DND-41 (cell line): ENCODE data around the gene TAB2.

Experiments used
- ATAC-seq: fragments of 200-7000 bp; cut with Tn5 transposase; 3 replicates; pipeline ENCODE4 v1.9.1; 2021; ENCODE audit warnings: low read depth; ENCODE audit not compliant: insufficient read depth
- DNase-seq: peaks from one replicate; pipeline ENCODE4 v3.0.0-alpha.2; 2020
- H2AFZ ChIP-seq: 2 replicates; pipeline ENCODE4 v1.6.0; 2012; ENCODE audit warnings: low read depth, low read length
- H3K27ac ChIP-seq: 2 replicates; pipeline ENCODE4 v1.5.1; 2012; ENCODE audit warnings: low read length, inconsistent platforms
- H3K27me3 ChIP-seq: fragments of 200-600 bp; sonication (generic); 2 replicates; pipeline ENCODE4 v1.6.0; 2012; ENCODE audit warnings: low read length, mild to moderate bottlenecking, inconsistent platforms; ENCODE audit not compliant: insufficient read depth, poor library complexity
- H3K36me3 ChIP-seq: 2 replicates; pipeline ENCODE4 v1.5.1; 2012; ENCODE audit warnings: low read length, inconsistent platforms; ENCODE audit not compliant: insufficient read depth
- H3K4me1 ChIP-seq: 2 replicates; pipeline ENCODE4 v1.5.1; 2012; ENCODE audit warnings: mild to moderate bottlenecking, low read length; ENCODE audit not compliant: insufficient read depth
- H3K4me2 ChIP-seq: 2 replicates; pipeline ENCODE4 v1.6.0; 2012; ENCODE audit warnings: mild to moderate bottlenecking, moderate library complexity, low read length, inconsistent platforms; ENCODE audit not compliant: insufficient read depth
- H3K4me3 ChIP-seq, 2 experiments: fragments of 200-600 bp in 1 of 2; shearing (Covaris generic) in 1 of 2; 2 replicates each; pipeline ENCODE4 v1.5.1; 2012 to 2016; ENCODE audit warnings: inconsistent platforms in 2 of 2, low read length in 2 of 2, mild to moderate bottlenecking in 2 of 2, low read depth in 1 of 2, moderate library complexity in 1 of 2
- H3K79me2 ChIP-seq: 2 replicates; pipeline ENCODE4 v1.6.0; 2012; ENCODE audit warnings: low read length, inconsistent platforms; ENCODE audit not compliant: insufficient read depth
- H3K9ac ChIP-seq: 2 replicates; pipeline ENCODE4 v1.6.0; 2012; ENCODE audit warnings: low read depth, mild to moderate bottlenecking, inconsistent platforms, low read length, moderate library complexity
- H3K9me3 ChIP-seq: 2 replicates; pipeline ENCODE4 v1.5.1; 2012; ENCODE audit warnings: low read length, moderate library complexity, mild to moderate bottlenecking, inconsistent platforms; ENCODE audit not compliant: insufficient read depth, severe bottlenecking
- H4K20me1 ChIP-seq: 2 replicates; pipeline ENCODE4 v1.6.0; 2012; ENCODE audit warnings: low read length; ENCODE audit not compliant: insufficient read depth
- CTCF ChIP-seq: IDR thresholded peaks from 2 replicates; pipeline ENCODE4 v1.5.1; 2012; ENCODE audit warnings: borderline replicate concordance, low read length, moderate library complexity, mild to moderate bottlenecking; ENCODE audit not compliant: poor library complexity, severe bottlenecking; ENCODE audit errors: extremely low read depth
- EZH2 ChIP-seq: IDR thresholded peaks from 3 replicates; pipeline ENCODE4 v1.6.1; 2012; ENCODE audit warnings: borderline replicate concordance, low read depth, mild to moderate bottlenecking, moderate library complexity, low read length, inconsistent platforms; ENCODE audit not compliant: severe bottlenecking

Gene TAB2

GRCh38 chr6:149332602-149333265 lies 15.2 kb downstream of the TAB2 start:
- Histone ChIP-seq H3K4me1 (peaks cover 57% of the 10 kb centered on the region), H3K27ac (no peak overlapping the region)

GRCh38 chr6:149333266-149333620 lies 15.7 kb downstream of the TAB2 start:
- Histone ChIP-seq H3K4me3 (no peak overlapping the region), H3K9ac (no peak overlapping the region), H3K4me1 (peaks cover 54% of the 10 kb centered on the region), H3K36me3 (no peaks in the 10 kb centered on the region), H3K27ac (no peak overlapping the region), H3K4me2 (no peak overlapping the region), H4K20me1 (peaks cover 89% of the 10 kb centered on the region), H3K27me3 (no peaks in the 10 kb centered on the region), H3K79me2 (peaks cover 100% of the 10 kb centered on the region), H3K9me3 (no peaks in the 10 kb centered on the region), H2AFZ (no peak overlapping the region)
- ATAC-seq, result no peak
- TF ChIP-seq CTCF (no peak), EZH2 (no peak)
- DNase-seq, result no peak

More at GRCh38 chr6:149332602-149333265, 15.2 kb downstream of the TAB2 start:
- DNase-seq (no peak), ATAC-seq (no peak)
- no peak for TF ChIP-seq CTCF
- no peak for TF ChIP-seq EZH2
- Histone ChIP-seq H3K9ac (no peak overlapping the region), H2AFZ (no peak overlapping the region), H3K36me3 (no peaks in the 10 kb centered on the region), H3K9me3 (no peaks in the 10 kb centered on the region), H4K20me1 (peaks cover 89% of the 10 kb centered on the region), H3K4me3 (no peak overlapping the region), H3K27me3 (no peaks in the 10 kb centered on the region), H3K4me2 (no peak overlapping the region), H3K79me2 (peaks cover 100% of the 10 kb centered on the region)

- peaks cover 44% of the 10 kb centered on the region for H3K4me1 ChIP-seq
- TF ChIP-seq EZH2, result no peak
- TF ChIP-seq CTCF, result no peak
- no peaks in the 10 kb centered on the region for H3K36me3 ChIP-seq
- H3K27me3 ChIP-seq, result no peaks in the 10 kb centered on the region
- H3K9me3 ChIP-seq, result no peaks in the 10 kb centered on the region
- H3K9ac ChIP-seq, result no peak overlapping the region
- H3K79me2 ChIP-seq, result peaks cover 100% of the 10 kb centered on the region
- no peak overlapping the region for H2AFZ ChIP-seq
- H3K4me3 ChIP-seq, result no peak overlapping the region
- DNase-seq (no peak), ATAC-seq (no peak)
- H3K27ac ChIP-seq, result peak overlapping the region; percentile 8; the same call in 1 of the 2 replicates
- no peak overlapping the region for H3K4me2 ChIP-seq
- H4K20me1 ChIP-seq, result peaks cover 88% of the 10 kb centered on the region
Observed at GRCh38 chr6:149334201-149334600, 16.7 kb downstream of the TAB2 start.

- no peak for ATAC-seq
- no peak overlapping the region for H3K4me3 ChIP-seq
Observed at GRCh38 chr6:149334682-149335160, 17.2 kb downstream of the TAB2 start.

More at GRCh38 chr6:149334682-149335160, 17.2 kb downstream of the TAB2 start:
- Histone ChIP-seq H3K27ac (no peak overlapping the region), H4K20me1 (peaks cover 84% of the 10 kb centered on the region), H3K4me2 (no peak overlapping the region), H3K36me3 (no peaks in the 10 kb centered on the region), H2AFZ (no peak overlapping the region), H3K9me3 (no peaks in the 10 kb centered on the region), H3K27me3 (no peaks in the 10 kb centered on the region), H3K4me1 (peaks cover 42% of the 10 kb centered on the region), H3K9ac (no peak overlapping the region), H3K79me2 (peaks cover 100% of the 10 kb centered on the region)
- DNase-seq, result no peak
- no peak for TF ChIP-seq EZH2
- no peak for TF ChIP-seq CTCF
